Measurements from ENCODE around the gene ELFN2.

The ELFN2 gene

DNA sequence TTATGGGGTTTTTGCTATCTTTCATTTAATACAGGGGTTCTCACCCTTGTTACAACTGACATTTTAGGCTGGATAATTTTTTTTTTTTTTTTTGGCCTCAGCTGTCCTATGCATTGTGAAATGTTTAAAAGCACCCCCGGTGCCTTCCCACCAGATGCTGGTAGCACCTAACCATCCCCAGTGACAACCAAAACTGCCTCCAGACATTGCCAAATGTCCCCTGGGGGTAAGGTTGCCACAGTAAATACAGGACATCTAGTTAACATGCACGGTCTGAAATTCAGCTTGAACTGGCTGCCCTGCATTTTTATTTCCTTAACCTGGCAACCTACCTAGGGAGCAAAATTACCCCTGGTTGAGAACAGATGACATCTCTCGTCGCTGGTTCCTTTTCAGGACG lies 72.6 kb downstream of the ELFN2 start:
- DNase-seq, result no peak

DNA sequence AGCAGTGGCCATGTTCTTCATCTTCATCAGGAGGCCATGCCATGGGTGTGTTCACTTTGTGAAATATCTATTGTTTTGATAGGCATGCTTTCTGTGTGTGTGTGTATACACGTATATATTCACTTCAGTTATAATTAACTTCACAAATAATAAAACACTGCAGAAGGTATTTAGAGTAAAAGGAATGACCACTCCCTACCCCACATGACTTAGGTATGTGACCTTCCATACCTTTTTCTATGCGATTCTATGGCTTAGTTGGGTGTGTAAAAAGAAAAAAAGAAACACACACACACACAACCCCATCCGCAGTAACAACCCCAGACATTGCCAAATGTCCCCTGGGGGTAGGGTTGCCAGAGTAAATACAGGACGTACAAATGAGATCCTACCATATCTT lies 73.0 kb downstream of the ELFN2 start:
- DNase-seq, result no peak

DNA sequence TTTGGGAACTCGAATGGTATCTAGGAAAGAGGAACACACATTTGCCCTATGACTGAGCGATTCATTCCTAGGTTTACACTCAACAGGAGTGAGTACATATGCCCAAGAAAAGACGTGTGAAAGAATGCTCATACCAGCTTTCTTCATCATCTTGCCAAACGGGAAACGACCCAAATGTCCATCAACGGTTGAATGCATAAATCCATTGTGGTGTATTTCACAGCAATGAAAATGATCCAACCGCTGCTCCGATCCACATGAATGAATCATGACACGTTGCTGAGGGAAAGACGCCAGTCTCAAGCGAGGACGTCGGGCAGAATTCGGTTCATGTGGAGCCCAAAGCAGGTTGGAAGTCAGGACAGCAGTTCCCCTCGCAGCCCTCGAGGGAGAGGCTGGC lies 73.4 kb downstream of the ELFN2 start:
- no peak for DNase-seq

DNA sequence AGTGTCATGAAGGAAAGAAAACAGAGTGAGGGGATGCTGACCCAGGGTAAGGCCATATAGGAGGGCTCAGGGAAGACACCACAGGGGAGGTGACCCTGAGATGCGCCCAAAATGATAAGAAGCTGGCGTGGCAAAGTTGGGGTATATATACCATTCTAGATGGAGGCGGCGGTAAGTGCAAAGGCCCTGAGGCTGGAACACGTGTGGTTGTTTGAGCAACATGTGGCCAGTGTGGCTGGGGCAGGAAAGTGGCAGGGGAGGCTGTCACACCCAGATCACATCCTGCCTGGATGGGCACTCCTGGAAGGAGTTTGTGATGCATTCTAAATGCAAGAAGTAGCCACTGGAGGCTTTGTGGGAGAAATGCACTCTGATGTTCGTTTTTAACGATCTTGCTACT lies 74.8 kb downstream of the ELFN2 start:
- DNase-seq, result no peak

DNA sequence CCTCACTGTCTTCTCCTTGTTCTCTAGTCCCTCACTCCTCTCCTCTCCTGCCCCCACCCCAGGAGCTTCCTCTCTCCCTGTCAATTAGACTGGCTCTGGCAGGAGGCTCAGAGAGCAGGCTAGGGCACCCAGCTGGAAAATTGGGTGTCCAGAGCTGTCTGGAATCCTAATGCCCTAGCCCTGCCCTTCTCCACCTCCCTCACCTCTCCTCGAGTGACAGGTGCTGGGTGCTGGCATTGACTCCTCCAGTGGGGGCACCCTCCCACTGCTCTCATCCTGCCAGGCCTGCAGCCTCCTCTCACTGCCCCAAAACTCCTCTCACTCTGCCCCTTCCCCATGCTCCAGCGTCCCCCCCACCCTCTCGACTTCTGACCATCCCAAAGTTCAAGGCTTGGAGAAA lies 76.0 kb downstream of the ELFN2 start:
- no peak for DNase-seq

DNA sequence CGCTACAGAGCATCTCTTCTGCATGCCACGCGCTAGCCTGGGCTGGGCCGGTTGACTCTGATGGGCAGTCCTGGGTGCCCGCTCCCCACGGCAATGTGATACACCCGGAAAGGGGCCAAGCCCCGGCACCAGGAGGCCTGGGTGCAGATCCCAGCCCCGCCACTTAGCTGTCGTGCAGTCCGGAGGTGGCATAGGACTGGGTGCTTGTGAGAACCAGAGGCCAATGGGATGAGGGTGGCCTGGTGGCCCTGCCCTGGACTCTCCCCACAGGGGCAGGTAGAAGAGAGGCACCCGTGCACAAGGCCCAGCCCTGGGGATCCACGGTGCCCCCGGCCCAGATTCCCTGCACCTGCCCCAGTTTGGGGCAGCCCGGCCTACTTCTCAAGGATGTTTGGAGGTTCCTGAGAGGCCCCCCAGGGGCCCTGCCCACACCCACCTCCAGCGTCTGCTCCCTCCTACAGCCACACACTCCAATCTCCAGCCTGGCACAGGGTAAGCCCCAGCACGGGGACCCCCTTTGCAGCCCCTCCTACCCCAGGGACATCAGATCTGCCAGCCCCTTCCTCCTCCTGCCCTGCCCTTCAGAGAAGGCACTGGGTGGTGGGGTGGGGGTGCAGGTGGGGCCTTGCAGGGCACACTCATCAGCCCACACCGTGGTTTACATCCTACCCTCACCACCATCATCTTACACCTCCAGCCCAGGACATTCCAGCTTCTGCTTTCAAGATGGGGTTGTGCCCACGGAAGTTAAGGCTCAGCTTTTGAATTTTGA lies 78.0 kb downstream of the ELFN2 start:
- no peak for DNase-seq

DNA sequence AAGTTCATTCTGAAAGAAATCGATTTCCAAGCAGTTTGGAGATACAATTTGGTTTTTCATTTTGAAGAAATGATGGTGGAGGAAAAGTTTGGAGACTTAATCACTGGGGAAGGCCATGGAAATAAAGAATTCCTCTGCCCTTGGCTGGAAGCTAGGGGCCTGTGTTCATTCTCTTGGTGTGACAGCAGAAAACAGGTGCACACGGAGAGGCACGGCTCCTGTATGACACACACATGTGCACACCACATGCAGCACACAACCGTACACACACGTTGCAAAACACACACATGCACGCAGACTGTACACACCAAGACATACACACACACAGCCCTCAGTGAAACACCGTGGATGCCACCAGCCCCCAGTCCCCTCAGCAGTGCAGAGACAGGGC lies 80.8 kb downstream of the ELFN2 start:
- no peak for DNase-seq

DNA sequence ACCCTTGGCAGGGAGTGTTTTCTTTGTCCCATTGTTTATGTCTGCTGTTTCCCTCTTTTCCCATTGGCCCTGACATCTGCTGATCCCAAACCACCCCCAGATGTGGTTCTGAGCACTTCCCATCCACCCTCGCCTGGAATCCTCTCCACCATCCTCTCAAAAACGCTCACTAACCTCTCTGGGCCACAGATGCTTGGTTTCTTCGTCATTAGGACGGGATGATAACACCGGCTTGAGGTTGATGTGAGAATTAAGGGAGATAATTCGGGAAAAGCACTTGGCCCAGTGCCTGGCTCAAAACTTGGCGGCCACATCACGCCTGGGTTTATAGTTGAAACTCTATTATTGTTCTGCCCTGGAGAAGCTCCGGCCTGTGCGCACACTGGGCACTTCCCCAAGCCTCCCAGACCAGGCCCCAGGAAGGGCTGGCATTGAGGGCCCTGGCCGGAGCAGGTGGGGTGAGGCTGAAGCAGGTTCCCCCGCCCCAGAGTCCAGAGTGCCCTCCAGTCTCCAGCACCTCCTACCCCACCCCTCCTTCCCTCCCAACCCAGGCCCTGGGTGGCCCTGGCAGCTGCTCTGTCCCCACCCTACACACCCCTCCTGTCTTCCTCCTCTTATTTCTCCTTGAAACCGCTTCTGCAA lies 81.3 kb downstream of the ELFN2 start:
- no peak for DNase-seq

DNA sequence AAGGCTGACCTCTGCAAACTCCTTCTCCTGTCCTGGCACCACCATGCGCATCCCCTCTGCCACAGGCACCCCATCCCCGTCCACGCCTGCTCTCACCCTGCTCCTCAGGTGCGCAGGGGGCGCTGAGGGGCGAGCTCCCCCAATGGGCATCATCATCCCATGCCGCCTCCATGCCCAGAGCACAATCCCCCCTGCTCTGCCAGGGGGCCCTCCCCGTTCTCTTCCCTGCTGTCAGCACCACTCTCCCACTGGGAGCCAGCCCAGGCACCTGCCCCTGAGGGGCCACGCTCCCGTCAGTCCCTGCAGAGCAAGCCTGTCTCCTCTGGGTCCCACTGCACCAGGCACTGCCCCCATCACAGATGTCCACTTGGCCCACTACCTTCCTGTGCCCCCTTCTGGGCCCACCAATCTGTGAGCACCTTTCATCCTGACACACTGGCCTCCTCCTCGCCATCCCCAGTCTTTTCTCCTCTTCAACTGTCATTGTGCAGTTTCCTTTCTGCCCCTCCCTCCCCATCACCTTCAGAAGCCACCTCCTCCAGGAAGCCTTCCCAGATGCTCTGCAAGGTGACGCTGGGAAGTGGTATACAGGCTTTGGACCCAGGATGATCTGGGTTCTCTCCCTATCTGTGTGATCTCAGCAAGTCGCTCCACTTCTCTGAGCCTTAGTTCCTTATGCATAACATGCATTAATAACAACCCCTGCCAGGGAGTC lies 82.4 kb downstream of the ELFN2 start:
- DNase-seq, result no peak

DNA sequence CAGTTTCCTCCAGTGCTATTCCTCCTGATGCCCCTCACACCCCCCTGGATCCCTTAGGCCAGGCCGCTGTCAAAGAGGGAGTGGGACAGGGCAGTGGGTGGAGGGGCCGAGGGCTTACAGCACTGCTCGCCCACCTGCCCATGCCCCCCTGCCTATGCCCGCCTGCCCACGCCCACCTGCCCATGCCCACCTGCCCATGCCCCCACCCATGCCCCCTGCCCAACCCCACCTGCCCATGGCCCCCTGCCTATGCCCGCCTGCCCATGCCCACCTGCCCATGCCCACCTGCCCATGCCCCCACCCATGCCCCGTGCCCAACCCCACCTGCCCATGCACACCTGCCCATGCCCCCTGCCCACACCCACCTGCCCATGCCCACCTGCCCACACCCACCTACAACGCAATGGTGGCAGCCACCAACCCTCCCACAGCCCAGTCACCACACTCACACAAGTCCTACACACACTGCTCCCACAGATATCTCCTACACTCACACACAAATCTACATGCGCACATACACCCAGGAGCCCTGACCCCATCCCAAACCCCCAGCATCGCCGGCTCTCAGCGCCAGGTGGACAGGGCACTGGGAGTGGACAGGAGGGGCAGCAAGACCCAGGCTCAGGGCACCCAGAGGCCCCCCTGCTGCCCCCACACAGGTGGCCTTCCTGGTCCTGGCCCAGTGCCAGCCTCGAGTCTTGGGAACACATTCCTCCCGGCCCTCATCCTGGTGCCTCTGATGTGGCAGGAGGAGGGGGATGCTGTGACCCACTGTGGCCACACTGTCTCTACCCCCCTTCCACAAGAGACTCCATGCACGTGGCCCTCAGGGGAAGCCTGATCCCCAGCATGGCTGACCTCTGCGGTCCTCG lies 83.2 kb downstream of the ELFN2 start:
- DNase-seq, result no peak

DNA sequence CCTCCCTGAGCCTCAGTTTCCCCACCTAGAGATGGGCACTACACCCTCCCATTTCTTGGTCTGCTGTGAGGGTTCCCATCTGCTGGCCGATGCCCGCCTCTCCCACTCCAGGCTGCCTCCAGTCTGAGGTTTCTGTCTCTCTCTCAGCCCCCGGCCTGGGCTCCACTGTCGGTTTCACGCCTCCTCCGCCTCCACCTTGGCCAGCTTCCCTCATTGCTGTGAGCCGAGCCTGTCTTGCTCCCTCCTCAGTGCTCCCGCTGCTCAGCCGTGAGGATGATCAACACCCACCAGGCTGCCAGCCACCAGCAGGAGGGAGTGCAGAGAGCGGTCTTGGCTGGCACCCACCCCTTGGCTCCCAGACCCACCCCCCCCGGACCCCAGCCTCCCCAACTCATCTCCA lies 83.9 kb downstream of the ELFN2 start:
- no peak for DNase-seq

DNA sequence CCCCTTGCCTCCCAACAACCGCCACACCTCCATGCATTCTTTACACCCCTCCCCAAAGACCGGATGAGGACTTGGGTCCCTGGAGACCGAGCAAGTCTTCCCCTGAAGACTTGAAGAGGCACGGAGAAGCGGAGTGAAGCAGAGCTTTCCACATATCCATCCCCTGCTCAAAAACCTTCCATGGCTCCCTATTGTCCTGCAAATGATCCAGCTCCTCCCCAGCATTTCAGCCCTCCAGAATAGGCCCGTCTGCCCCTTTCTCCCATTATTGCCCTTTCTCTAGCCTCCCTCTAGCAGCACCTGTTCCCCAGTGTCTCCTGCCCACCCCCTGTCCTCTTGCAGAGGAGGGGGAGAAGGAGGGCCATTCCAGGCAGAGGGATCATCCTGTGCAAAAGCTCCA lies 85.2 kb downstream of the ELFN2 start:
- DNase-seq, result no peak

DNA sequence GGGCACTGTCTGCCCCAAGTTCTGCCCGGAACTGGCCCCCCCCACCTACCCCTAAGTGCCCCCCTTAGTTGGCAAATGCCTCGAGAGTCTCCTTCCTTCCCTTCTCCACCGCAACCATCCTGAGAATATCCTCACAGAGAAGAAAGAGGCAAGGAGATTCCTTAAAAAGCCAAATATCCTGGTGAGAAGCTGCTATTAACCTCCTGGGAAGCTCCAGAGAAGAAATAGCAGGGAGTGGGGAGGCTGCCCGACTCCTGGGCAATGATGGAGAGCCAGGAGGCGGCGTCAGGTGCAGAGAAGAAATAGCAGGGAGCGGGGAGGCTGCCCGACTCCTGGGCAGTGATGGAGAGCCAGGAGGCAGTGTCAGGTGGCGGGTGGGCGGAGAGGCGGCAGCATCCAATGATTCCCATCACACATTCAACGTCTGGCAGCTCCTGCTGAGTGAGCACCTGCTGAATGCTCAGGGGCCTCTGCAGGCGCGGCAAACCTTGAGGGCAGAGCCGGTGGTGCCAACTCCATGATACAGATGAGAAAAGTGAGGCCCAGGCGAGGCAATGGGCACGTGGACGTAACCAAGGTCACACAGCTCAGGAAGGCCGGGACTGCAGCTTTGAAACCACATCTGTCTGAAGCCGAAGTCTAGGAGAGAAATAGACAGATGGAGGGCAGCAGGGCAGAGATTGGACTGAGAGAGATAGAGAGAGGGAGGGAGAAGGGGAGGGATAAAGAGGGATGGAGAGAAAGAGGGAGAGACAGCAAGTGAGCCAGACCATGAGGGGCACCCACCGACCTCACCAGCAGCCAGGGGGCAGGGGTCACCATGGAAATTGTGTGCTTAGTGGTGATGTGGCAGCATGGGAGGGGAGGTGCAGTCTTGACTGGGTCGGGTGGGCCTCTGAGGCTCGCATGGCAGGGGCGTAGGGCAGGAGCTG lies 86.7 kb downstream of the ELFN2 start:
- peak in 2 of 14 donors; percentile 20 to 80 for DNase-seq

DNA sequence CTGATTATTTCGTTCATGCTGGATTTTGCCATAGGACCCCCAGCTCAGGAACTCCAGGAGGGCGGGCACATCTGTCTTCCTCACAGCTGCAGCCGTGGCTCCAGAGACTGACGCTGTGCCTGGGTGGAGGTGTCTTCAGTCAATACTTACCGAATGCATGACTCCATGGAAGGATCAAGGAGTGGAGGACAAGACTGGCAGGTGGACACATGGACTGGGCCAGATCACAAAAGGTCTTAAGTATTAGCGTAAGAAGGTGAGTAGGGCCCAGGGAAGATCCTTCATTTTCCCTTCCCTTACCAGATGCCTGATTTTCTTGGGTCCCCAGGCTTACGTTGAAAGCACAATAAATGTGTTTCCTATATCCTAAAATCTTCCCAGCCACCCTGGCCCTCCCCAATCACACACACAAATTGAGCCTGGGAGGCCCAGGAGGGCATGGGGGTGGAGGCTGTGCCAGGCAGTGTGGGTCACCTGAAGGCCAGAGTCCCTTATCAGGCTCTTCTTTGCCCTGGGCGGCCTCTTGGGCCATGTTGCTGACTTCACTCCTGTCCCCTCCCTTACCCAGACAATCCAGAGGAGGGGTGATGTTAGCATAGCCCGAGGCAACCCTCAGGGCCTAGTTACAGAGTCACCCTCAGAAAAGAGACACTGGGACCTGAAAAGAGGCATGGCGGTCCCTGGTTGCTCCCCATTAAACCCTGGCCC lies 88.6 kb downstream of the ELFN2 start:
- no peak for DNase-seq

DNA sequence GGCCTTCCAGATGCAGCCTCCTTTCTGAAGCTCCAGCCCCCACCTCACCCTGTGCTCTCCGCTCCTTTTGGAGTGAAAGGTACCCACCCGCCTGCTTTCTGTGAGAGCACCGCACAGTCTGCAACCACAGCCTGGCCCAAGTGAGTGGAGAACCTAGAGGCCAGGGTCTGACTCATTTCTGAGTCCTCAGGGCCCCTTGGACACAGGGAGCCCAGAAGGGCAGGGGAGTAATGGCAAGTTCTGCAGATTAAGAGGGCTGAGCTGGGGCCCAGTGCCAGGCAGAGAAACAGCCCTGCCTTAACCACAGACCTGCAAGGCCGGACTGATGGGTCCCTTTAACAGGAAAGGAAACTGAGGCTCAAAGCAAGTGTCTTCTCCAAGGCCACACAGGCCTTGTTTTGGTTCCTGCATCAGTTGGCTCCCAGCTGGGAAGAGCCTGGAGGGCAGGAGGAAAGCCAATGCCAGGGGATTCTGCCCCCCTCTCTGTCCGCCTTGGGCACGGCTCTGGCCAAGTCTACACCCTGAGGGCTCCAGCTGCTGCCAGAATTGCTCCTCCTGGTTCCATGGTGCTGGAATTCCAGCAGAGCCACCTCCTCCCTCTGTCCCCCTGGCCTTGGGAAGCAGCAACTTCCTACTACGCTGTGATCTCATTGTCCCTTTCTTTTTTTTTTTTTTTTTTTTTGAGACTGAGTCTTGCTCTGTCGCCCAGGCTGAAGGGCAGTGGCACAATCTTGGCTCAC lies 89.9 kb downstream of the ELFN2 start:
- no peak for DNase-seq

DNA sequence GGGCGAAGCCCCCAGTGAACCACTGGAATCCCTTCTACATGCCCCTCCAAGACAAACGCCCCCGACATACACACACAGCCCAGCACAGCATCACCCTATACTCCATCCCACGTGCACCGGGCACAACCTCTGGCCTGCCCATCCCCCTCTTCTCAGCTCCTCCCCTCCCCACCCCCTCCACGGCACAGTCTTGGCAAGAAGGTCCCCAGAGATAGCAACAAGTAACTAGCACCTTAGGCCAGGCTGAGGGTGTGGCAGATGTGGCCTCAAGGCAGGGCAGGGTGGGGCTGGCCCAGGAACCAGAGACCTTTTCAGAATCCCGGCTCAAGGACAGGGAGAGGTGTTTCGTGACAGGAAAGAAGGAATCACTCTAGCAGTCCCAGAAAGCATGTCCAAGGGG lies 90.7 kb downstream of the ELFN2 start:
- no peak for DNase-seq

DNA sequence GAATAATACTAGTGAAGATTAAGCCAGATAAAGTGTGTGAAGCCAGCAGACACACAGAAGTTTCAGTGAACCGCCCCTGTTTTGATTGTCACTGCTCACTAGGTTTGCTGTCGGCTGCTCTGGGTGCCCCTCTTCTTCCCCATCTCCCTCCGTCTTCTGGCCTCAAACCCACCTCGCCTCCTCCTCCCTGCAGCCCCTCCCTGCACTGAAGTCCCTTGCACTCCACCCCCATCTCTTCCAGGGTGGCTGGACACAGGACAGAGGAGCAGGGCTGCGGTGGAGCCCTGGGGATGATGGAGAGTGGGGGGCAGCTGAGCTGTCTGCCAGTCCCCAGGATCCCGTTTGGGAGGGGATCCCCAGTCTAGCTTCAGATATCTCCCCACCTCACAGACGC lies 91.5 kb downstream of the ELFN2 start:
- no peak for DNase-seq

DNA sequence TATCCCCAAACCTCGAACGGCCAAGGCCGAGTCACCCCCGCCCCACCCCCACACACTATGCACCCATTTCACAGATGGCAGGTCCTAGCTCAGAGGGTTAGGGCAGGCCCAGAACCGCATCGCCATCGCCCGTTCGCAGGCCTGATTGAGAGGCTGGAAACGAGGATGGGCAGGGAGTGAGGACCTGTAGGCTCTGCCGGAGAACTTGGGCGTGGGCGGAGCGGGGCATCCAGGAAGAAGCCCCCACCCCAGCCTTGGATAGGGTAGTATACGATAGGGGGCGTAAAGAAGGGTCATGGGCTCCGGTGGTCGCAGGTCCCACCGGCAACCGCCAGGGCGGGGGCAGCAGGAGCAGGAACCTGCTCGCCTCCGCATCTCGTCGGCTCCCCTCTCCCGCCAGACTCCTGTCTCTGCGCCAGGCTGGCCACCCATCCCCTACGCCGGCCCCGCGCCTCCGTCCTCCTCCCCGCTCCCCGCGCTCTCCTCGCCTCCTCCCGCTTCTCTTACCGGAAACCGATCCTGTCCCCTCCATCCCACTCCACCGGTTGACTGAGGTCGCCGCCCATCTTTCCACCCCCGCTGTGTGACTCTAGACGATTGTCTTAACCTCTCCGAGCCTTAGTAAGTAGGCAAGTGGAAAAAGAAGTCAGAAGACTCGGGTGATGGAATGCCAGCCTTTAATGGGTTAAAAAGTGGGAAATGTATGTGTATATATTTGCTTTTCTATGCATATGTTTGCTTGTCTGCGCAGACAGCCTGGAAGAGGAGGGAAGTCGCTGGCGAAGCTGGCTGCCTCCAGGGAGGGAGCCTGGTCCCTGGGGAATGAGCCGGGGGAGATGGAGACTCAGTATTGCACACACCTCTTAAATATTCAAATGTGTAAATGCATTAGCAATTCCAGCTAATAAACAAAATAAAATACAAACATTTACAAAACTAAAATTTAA lies 92.1 kb downstream of the ELFN2 start:
- no peak for DNase-seq

DNA sequence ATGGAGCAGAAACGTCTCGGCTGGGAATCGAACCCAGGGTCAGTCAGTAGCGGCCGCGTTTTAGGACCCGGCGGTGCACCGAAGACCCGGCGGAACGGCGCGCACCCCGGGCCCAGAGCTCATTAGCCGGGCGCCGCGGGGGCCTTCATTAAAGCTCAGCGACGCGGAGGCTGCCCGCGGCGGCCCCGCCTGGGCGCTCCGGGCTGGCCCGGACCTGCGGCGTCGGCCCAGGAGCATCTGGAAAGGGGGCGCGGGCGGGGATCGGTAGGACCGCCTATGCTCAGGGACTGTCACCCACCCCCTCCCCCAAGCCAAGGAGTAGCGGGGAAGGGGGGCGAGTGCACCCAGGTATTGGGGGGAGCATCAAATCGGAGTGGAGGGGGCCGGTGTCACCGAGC lies 92.8 kb downstream of the ELFN2 start:
- DNase-seq, result no peak

All from C1 segment of cervical spinal cord (tissue), 14 donors.